ENCODE results near the gene IDNK.

- TF ChIP-seq EZH2phosphoT487 (IDR thresholded peaks at IDR 0.05; ENCODE audit: insufficient read depth, low read depth) (no peak), EZH2 (IDR thresholded peaks at IDR 0.05; ENCODE audit: insufficient read depth, poor library complexity, severe bottlenecking) (no peak)
Measured at GRCh38 chr9:83584995-83585394, 37.9 kb upstream of the IDNK start.

Measured in GM23248 (cell line).